Measurements from ENCODE around the gene CEBPZOS. TPM values are rescaled to one million over a fixed set of nuclear protein-coding genes. Genes with fewer than 3 reads are reported as not detected.

Gene CEBPZOS
- 12.5 and 20.2 TPM in 2 replicates for total RNA-seq

DNA sequence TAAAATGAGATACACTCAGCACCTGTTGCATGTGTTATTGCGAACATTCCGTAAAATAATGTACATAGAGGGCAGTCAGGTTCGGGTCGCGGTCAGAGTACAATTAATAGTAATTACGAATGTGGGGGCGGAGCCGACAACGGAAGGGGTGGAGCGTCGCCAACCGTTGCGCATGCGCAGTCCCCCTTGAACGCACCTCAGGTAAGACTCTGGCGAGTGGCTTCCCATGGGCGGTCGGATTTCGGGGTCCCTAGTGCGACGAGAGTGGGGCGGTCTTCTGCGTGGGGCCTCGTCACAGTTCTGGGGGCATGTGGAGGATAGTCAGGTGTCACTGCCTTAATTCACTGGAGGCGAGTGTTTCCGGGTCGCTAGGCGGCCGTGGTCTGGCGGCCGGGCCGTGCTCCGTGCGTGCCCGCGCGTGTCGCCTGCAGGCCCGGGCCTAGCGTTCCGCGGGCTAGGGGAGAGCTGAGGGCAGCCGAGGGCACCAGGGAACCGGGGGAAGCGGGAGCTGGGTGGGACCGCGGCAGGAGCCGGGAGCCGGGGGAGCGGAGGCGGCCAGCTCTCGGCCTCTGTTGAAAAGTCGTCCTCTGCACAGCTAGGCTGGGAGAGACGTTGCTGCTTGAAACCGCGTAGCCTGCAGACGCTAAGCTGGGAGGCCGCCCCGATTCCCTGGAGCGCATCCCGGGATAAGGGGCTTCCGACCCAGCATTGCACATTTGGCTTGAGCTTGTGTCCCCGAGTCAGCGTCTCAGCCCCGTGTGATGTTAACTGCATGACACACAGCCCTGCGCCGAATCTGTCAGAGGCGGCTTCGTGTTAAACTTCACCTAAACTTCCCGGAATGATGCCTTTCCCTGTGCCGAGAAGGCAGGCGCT lies at the start of gene CEBPZOS:
Gene CEBPZOS, plus strand, starts transcription at position 177 of the 876 bp plus-strand sequence. CDS start 3,209 bp downstream, outside the sequence.

DNA sequence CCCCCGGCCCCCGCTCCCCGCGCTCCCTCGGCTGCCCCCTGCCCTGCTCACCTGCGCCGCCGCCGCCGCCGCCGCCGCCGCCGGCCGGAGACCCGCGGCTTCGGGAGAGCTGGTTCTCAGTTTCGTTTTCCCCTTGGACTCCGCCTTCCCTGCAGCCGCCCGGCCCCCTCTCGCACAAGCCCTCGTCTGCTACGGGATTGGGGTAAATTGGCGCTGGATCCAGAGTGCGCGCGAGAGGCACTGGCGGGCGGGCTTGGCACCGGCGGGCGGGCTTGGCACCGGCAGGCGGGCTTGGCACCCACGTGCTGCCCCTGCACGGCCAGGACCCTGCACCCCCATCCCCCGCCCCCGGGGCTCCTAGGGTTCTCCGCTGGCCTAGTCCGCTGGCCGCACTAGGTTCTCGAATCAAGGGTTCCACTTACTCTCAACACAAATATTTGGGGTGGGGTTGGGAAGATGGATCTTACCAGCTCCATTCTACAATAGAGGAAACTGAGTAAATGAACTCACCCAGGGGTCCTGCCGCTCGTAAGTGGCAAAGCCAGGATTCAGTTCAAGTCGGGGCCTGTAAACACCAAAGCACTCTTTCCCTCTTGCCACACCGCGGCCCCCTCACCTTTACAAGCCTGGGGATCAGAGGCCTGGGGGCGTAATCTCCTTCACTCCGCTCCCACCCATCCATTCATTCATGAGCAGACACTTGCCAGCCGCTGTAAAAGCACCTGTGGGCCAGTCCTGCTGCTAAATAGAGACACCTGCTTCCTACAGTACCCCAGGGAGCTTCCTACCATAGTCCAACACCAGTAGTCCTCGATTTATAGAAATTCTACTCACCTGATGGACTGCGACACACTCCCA lies 39.2 kb upstream of the CEBPZOS start, which contains the start of gene EIF2AK2:
Gene EIF2AK2, minus strand, starts transcription at position 124 of the 858 bp plus-strand sequence. CDS start 9,174 bp downstream, outside the sequence.

DNA sequence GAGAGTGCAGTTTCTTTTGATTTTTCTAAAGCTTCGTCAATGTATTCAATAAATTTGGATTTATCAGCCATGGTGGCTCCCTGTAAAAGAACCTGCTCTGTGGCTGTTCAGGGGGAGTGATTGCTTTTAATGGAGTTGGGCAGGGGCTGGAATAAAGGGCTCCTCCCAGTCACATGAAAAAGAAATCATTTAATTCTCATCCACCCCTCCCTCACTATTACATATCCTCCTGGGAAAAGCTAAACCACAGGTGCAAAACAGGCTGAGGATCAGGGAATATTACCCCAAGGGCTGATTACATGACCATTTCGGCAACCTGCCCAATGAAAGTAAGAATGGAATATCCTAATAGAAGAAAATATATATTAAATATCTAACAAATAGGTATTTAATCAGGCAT lies 7.7 kb upstream of the CEBPZOS start, which contains the start of gene SULT6B1:
Gene SULT6B1, minus strand, starts transcription at position 101 of the 400 bp plus-strand sequence. Its CDS starts 30 bp downstream, at position 71.

DNA sequence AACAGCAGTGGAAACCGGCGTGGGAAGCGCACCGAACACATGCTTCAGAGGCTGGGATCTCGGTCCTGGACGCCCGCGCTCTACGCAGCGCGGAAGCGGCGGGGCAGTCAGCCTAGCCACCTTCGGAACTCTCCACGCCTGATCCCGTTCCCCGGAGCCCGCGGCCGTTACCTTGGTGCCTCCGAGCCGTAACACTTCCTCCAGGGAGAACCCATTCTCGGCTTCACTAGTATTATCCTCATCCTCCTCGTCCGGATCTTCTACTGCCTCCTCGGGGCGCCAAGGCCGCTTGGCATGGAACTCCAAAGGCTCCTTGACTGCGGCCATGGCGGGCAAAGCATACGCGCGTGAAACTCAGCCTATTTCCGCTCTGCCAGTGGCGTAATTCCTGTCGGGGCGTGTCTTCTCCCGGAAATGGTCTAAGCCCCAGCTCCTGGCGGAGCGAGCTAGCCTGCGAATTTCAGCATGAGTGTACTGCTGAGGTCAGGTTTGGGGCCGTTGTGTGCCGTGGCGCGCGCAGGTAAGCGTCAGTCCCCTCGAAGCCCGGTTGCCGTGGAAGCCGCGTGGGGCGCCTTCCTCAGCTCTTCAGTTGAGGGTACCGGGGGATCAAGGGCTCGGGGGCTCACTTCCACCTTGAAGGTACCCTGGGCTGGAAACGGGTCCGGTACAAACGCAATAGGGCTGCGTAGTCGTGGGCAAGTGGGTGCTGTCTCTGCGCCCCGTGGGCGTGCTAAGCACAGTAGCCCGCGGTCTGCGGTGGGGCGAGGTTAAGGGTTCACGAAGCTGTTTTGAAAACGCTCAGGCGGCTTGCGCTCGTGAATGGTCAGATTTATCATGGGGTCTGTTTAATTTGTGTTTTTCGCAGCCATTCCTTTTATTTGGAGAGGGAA lies 35.2 kb downstream of the CEBPZOS start, which contains the start of the genes CEBPZ and NDUFAF7:
Gene CEBPZ, minus strand, starts transcription at position 356 of the 890 bp plus-strand sequence. Its CDS starts 29 bp downstream, at position 327.
Gene NDUFAF7, plus strand, starts transcription at position 418 of the 890 bp plus-strand sequence. Its CDS starts 48 bp downstream, at position 466.

Other genes with a start within 250 kb of the CEBPZOS start
- 8.9 and 9.6 TPM in 2 replicates for gene STRN, start 230.0 kb upstream of the CEBPZOS start, total RNA-seq
- gene HEATR5B, start 112.1 kb upstream of the CEBPZOS start, total RNA-seq: 5.7 and 11.3 TPM in 2 replicates
- 1.9 and 4.1 TPM in 2 replicates for gene GPATCH11, start 112.0 kb upstream of the CEBPZOS start, total RNA-seq
- gene EIF2AK2, start 39.5 kb upstream of the CEBPZOS start, total RNA-seq: 9.9 and 13.5 TPM in 2 replicates
- gene SULT6B1, start 7.8 kb upstream of the CEBPZOS start, total RNA-seq: not detected in 2 replicates
- 11.8 and 17.1 TPM in 2 replicates for gene CEBPZ, start 35.1 kb downstream of the CEBPZOS start, total RNA-seq
- gene NDUFAF7, start 35.2 kb downstream of the CEBPZOS start, total RNA-seq: 8.6 and 11.4 TPM in 2 replicates
- 26.4 and 36.0 TPM in 2 replicates for gene PRKD3, start 128.3 kb downstream of the CEBPZOS start, total RNA-seq
- gene QPCT, start 148.1 kb downstream of the CEBPZOS start, total RNA-seq: 17.9 and 23.2 TPM in 2 replicates

Data from mesangial cell (primary cell).